ENCODE measurements around the gene PALM.
"Not testable (repeated sequence)": the region's sequence is repeated elsewhere in the genome, so short reads cannot be mapped to it uniquely, and the experiment has no call there.

Gene PALM

GRCh38 chr19:677601-678436, 30.9 kb upstream of the PALM start:
- DNase-seq (ENCODE audit: low read depth): no peak
- H3K4me3 ChIP-seq (ENCODE audit: low read depth, low read length): peak overlapping the region; percentile 74

DNA sequence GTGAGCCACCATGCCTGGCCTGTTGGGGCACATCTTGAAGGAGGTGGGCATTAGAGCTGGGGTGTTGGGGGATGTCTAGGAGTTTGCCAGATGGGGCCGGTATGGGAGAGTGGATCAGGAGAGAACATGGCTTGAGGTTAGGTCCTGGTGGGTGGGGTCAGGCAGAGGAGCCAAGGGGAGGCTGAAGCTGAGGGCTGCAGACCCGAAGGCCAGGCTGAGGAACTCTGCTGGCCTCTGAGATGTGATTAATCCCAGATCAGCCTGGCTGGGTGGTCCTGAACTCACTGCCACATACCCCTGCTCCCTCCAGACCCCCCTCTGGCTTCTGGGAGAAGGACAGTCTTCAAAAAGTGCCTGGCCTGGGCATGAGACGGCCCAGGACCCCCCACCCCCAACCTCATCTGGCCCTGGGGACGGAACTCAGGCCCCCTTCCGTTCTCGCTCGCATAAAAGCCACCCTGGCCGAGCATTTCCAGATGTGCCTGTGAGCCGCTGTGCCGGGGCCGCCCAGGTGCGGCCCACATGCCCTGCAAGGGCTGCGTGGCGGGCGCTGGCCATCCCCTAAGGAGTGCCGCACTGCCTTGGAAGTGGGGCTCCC, 29.8 kb upstream of the PALM start:
- H3K4me3 ChIP-seq (ENCODE audit: low read depth, low read length): peak overlapping the region; percentile 59
- DNase-seq (ENCODE audit: low read depth): no peak

DNA sequence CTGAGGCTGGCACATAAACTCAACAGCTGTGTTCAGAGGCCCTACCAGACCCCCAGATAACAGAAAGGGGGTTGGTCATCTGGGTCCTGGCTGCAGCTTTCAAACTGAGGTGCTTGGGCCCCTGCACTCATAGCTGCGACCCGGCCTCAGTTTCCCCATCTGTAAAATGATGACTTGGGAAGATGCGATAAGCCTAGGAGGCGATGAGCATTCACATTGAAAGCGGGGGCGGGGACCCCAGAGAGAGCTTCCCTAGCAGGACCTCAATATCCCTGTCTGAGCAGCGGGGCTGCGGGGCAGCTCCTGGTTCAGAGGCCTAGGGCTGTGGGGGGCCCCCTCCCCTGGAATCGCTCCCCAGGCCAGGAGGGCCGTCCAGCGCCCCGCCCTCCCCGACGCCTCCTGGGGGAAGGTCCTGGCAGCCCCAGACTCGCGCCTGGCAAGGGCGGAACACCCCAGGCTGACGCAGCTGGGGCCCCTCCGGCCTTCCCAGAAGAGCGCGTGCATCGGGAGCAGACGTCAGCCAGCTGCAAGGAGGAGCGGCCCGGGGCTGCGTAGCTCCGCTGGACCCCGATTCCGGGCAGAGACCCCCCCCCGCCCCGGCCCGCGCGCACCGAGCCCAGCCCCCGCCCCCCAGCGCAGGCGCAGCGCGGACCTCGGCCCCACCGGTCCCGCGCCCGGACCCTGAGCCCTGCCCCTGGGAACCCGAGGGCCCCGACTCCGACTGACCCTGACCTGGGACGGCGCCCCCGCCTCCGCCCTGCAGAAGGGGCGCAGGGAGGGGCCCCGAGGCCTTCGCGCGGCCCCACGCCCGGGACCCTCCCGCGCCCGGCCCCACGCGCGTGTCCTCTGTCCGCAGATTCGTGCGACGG, 29.1 kb upstream of the PALM start:
- H3K4me3 ChIP-seq (ENCODE audit: low read depth, low read length): peak overlapping the region; percentile 59
- DNase-seq (ENCODE audit: low read depth): peak; percentile 78

- H3K4me3 ChIP-seq (ENCODE audit: low read depth, low read length): peak overlapping the region; percentile 59
- peak; percentile 95 for DNase-seq (ENCODE audit: low read depth)
Observed at GRCh38 chr19:680287-681028, 28.3 kb upstream of the PALM start.

DNA sequence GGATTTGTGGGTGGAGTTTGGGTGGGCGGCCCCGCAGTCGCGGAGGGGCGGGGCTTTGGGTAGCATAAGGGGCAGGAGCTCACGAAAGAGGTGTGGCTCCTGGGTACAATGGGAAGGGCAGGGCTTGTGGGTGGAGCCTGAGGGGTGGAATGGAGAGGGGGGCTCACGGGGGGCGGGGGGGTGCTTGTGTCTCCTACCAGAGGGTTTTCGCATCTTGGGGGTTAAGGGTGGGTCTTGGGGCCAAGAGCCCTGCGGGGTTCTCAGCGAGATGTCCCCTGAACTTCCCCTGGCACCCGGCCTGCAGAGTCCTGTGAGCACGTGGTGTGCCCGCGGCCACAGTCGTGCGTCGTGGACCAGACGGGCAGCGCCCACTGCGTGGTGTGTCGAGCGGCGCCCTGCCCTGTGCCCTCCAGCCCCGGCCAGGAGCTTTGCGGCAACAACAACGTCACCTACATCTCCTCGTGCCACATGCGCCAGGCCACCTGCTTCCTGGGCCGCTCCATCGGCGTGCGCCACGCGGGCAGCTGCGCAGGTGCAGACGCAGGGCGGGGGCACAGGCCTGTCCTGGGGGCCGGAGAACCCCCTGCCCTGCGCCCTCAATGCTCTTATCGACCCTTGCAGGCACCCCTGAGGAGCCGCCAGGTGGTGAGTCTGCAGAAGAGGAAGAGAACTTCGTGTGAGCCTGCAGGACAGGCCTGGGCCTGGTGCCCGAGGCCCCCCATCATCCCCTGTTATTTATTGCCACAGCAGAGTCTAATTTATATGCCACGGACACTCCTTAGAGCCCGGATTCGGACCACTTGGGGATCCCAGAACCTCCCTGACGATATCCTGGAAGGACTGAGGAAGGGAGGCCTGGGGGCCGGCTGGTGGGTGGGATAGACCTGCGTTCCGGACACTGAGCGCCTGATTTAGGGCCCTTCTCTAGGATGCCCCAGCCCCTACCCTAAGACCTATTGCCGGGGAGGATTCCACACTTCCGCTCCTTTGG, 27.4 kb upstream of the PALM start:
- no peak for DNase-seq (ENCODE audit: low read depth)
- H3K4me3 ChIP-seq (ENCODE audit: low read depth, low read length): no peak overlapping the region

DNA sequence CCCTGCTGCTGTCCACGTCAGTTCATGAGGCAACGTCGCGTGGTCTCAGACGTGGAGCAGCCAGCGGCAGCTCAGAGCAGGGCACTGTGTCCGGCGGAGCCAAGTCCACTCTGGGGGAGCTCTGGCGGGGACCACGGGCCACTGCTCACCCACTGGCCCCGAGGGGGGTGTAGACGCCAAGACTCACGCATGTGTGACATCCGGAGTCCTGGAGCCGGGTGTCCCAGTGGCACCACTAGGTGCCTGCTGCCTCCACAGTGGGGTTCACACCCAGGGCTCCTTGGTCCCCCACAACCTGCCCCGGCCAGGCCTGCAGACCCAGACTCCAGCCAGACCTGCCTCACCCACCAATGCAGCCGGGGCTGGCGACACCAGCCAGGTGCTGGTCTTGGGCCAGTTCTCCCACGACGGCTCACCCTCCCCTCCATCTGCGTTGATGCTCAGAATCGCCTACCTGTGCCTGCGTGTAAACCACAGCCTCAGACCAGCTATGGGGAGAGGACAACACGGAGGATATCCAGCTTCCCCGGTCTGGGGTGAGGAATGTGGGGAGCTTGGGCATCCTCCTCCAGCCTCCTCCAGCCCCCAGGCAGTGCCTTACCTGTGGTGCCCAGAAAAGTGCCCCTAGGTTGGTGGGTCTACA, 25.9 kb upstream of the PALM start:
- no peak for DNase-seq (ENCODE audit: low read depth)
- H3K4me3 ChIP-seq (ENCODE audit: low read depth, low read length): no peak overlapping the region

GRCh38 chr19:685454-685931, 23.2 kb upstream of the PALM start:
- no peak for DNase-seq (ENCODE audit: low read depth)

GRCh38 chr19:686589-687297, 22.0 kb upstream of the PALM start:
- no peak overlapping the region for H3K4me3 ChIP-seq (ENCODE audit: low read depth, low read length)
- no peak for DNase-seq (ENCODE audit: low read depth)

More at GRCh38 chr19:685454-685931, 23.2 kb upstream of the PALM start:
- no peak overlapping the region for H3K4me3 ChIP-seq (ENCODE audit: low read depth, low read length)

DNA sequence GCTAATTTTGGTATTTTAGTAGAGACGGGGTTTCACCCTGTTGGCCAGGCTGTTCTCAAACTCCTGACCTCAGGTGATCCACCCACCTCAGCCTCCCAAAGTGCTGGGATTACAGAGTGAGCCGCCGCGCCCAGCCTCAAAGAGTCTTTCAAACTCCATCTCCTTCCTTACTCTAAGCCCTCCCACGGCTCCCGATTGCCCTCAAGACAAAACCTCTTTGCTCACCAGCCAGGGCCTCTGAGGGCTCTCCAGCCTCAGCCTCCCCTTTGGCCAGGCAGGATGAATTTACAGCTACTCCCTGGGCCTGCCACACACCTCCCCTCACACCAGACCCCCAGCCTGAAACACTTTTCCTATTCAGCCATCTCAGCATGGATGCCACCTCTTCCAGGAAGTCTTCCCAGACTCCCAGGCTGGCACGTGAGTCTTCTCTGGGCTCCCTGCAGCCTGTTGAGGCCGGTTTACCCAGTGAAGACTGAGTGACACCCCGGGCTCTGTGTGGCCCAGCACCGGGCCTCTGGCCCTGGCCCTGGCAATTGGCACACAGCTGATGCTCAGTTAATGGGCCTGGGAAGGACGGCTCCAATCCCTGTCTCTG, 21.1 kb upstream of the PALM start:
- no peak overlapping the region for H3K4me3 ChIP-seq (ENCODE audit: low read depth, low read length)
- no peak for DNase-seq (ENCODE audit: low read depth)

- no peak for DNase-seq (ENCODE audit: low read depth)
- H3K4me3 ChIP-seq (ENCODE audit: low read depth, low read length): no peak overlapping the region
Observed at GRCh38 chr19:688214-688613, 20.5 kb upstream of the PALM start.

GRCh38 chr19:688992-689391, 19.7 kb upstream of the PALM start:
- DNase-seq (ENCODE audit: low read depth): no peak
- H3K4me3 ChIP-seq (ENCODE audit: low read depth, low read length): no peak overlapping the region

DNA sequence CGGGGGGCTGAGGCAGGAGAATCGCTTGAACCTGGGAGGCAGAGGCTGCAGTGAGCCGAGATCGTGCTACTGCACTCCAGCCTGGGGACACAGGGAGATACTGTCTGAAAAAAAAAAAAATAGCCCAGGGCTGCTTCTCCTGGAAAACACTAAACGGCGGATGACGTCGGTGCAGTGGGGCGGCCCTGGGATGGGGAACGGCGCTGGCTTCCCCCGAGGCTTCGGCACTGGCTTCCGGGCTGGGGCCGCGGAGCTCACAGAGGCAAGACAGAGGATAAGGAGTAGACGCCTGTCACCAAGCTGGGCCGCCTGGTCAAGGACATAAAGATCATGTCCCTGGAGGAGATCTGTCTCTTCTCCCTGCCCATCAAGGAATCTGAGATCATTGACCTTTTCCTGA, 18.5 kb upstream of the PALM start:
- H3K4me3 ChIP-seq (ENCODE audit: low read depth, low read length): no peak overlapping the region
- DNase-seq (ENCODE audit: low read depth): no peak

DNA sequence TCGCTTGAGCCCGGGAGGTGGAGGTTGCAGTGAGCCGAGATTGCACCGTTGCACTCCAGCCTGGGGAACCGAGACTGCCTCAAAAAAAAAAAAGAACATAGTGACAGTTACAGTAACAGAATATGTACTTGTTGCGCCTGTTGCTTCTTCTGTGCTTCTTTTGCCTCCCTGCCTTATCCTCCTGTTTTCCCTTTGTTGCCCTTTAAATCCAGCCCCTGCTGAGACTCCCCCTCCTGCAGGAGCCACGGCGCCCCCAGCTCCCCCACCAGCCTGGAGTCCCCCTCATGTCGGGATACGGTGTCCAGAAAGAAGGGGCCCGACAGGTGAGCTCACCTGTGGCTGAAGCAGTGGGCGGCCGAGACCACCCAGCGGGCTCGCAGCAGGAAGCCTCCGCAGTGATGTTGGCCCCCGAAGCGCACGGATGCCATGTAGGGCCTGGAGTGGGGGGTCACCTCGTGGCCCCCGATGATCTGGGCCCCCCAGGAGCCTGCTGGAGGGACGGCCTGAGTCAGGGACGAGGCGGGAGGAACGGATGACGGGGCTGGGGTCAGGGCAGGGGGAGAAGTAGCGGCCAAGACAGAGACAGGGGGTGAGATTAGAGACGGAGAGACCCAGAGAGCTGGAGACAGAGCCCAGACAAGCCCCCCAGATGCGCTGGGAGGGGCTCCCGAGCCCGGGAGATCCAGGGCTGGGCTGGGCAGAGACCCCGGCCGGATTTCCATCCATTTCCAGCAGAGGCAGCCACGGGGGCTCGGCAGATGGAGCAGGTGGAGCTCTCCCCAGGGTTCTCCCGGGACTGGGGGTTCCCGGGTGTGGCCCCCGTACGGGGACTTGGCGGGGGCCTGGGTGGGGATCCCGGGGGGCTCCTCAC, 14.0 kb upstream of the PALM start:
- H3K4me3 ChIP-seq (ENCODE audit: low read depth, low read length): no peak overlapping the region
- DNase-seq (ENCODE audit: low read depth): no peak

GRCh38 chr19:695352-695949, 13.3 kb upstream of the PALM start, which contains the start of gene PRSS57:
TSS of gene PRSS57 (minus strand) at chr19:695452. CDS start at chr19:695430, 22 bp downstream.
- DNase-seq (ENCODE audit: low read depth): no peak
- no peak within 1 kb of the TSS for H3K4me3 ChIP-seq (ENCODE audit: low read depth, low read length)

GRCh38 chr19:698529-698928, 10.2 kb upstream of the PALM start:
- not testable (repeated sequence) for H3K4me3 ChIP-seq (ENCODE audit: low read depth, low read length); DNase-seq (ENCODE audit: low read depth)
